ENCODE results near the gene CMIP.

CMIP gene

GRCh38 chr16:81661082-81661481 is 216.5 kb downstream of the CMIP start:
- no peak for DNase-seq (ENCODE audit: low read depth)

GRCh38 chr16:81664153-81664552 is 219.5 kb downstream of the CMIP start:
- no peak for DNase-seq (ENCODE audit: low read depth)

- no peak for DNase-seq (ENCODE audit: low read depth)
These were observed 221.0 kb downstream of the CMIP start for GRCh38 chr16:81665588-81665987.

- DNase-seq (ENCODE audit: low read depth): no peak
These were observed 221.5 kb downstream of the CMIP start for GRCh38 chr16:81666113-81666512.

- no peak for DNase-seq (ENCODE audit: low read depth)
These were observed 223.9 kb downstream of the CMIP start for GRCh38 chr16:81668243-81669097.

GRCh38 chr16:81669473-81670350 is 225.1 kb downstream of the CMIP start:
- DNase-seq (ENCODE audit: low read depth): no peak

GRCh38 chr16:81671738-81672597 is 227.4 kb downstream of the CMIP start:
- no peak for DNase-seq (ENCODE audit: low read depth)

- no peak for DNase-seq (ENCODE audit: low read depth)
These were observed 228.8 kb downstream of the CMIP start for GRCh38 chr16:81673432-81673831.

GRCh38 chr16:81675662-81676061 is 231.1 kb downstream of the CMIP start:
- no peak for DNase-seq (ENCODE audit: low read depth)

GRCh38 chr16:81676066-81676882 is 231.7 kb downstream of the CMIP start:
- DNase-seq (ENCODE audit: low read depth): no peak

GRCh38 chr16:81676883-81677737 is 232.5 kb downstream of the CMIP start:
- DNase-seq (ENCODE audit: low read depth): no peak

GRCh38 chr16:81678326-81679095 is 233.9 kb downstream of the CMIP start:
- no peak for DNase-seq (ENCODE audit: low read depth)

GRCh38 chr16:81679721-81680430 is 235.3 kb downstream of the CMIP start:
- no peak for DNase-seq (ENCODE audit: low read depth)

GRCh38 chr16:81680444-81681275 is 236.1 kb downstream of the CMIP start:
- DNase-seq (ENCODE audit: low read depth): no peak

- no peak for DNase-seq (ENCODE audit: low read depth)
These were observed 236.7 kb downstream of the CMIP start for GRCh38 chr16:81681311-81681710.

- DNase-seq (ENCODE audit: low read depth): no peak
These were observed 239.7 kb downstream of the CMIP start for GRCh38 chr16:81684242-81684837.

- no peak for DNase-seq (ENCODE audit: low read depth)
These were observed 240.3 kb downstream of the CMIP start for GRCh38 chr16:81684901-81685300.

Measured in non-pigmented ciliary epithelial cell (primary cell).